ENCODE data around the gene KCNG2. TPM values are rescaled to one million over a fixed set of nuclear protein-coding genes. Genes with fewer than 3 reads are reported as not detected.

KCNG2 gene
- total and polyA plus RNA-seq, 2 of the 8 experiments (the other 6 are each of a cell fraction or from before 2014, with no cell fraction given) = 0.19 to 0.74 TPM

GRCh38 chr18:79755496-79756142, 42.1 kb upstream of the KCNG2 start:
- Histone ChIP-seq H3K4me3 (ENCODE audit: extremely low read depth in 1 of 4, insufficient read depth in 2 of 4, low read depth in 3 of 4, low read length in 4 of 4) (no peak overlapping the region), H3K4ac (replicated peaks; ENCODE audit: insufficient read length, low read depth, low read length) (no peak overlapping the region), H3K9me3 (ENCODE audit: insufficient read depth in 2 of 2, low read depth in 1 of 2, low read length in 1 of 2) (no peaks in the 10 kb centered on the region), H2BK120ac (replicated peaks; ENCODE audit: low read depth, low read length) (no peak overlapping the region), H3K14ac (ENCODE audit: insufficient read length) (no peak overlapping the region), H3K56ac (replicated peaks; ENCODE audit: insufficient read length, low read depth, low read length) (no peak overlapping the region), H3K23me2 (ENCODE audit: low read depth, low read length) (no peaks in the 10 kb centered on the region), H2AFZ (ENCODE audit: low read length) (no peak overlapping the region), H4K91ac (replicated peaks; ENCODE audit: insufficient read length, low read length) (no peak overlapping the region), H3K27ac (ENCODE audit: low read depth, low read length) (no peak overlapping the region), H2BK15ac (ENCODE audit: low read length) (no peak overlapping the region), H3K79me2 (ENCODE audit: control insufficient read depth in 1 of 2, insufficient read depth in 2 of 2, low read length in 2 of 2) (no peaks in the 10 kb centered on the region), H3K9ac (replicated peaks in 1 of 4; ENCODE audit: extremely low read depth in 1 of 4, low read depth in 3 of 4, low read length in 3 of 4) (no peak overlapping the region), H2BK20ac (ENCODE audit: low read length) (no peak overlapping the region), H3K79me1 (ENCODE audit: low read depth, low read length) (no peaks in the 10 kb centered on the region), H2AK5ac (ENCODE audit: low read depth, low read length) (no peak overlapping the region), H3K27me3 (replicated peaks in 1 of 4; ENCODE audit: control insufficient read depth in 3 of 4, extremely low read depth in 1 of 4, insufficient read depth in 3 of 4, low read length in 3 of 4) (no peaks in the 10 kb centered on the region), H4K5ac (ENCODE audit: insufficient read length, low read depth, low read length) (no peak overlapping the region), H3K23ac (ENCODE audit: insufficient read length) (no peak overlapping the region), H2BK12ac (ENCODE audit: low read depth, low read length) (no peak overlapping the region), H2BK5ac (ENCODE audit: low read depth, low read length) (no peak overlapping the region), H3K4me2 (ENCODE audit: insufficient read depth in 1 of 2, low read depth in 2 of 2, low read length in 2 of 2) (no peak overlapping the region), H3K18ac (ENCODE audit: extremely low read depth, low read length) (no peak overlapping the region), H4K20me1 (replicated peaks in 1 of 2; ENCODE audit: control insufficient read depth in 1 of 2, insufficient read depth in 2 of 2, low read length in 2 of 2) (peaks cover 2 to 5% of the 10 kb centered on the region in 2 experiments), H3K4me1 (replicated peaks in 1 of 4; ENCODE audit: control insufficient read depth in 3 of 4, insufficient read depth in 4 of 4, low read length in 3 of 4) (no peaks in the 10 kb centered on the region), H4K8ac (ENCODE audit: extremely low read depth, insufficient read depth, low read length) (no peak overlapping the region), H3K36me3 (ENCODE audit: control insufficient read depth in 2 of 4, insufficient read depth in 4 of 4, low read length in 3 of 4) (peaks cover 4 to 18% (median 10%) of the 10 kb centered on the region in 4 experiments; a peak in 6 of 8 replicates)
- WGBS, 2 experiments (ENCODE audit: extremely low coverage in 1 of 2, insufficient coverage in 1 of 2, insufficient read length in 1 of 2, insufficient replicate concordance in 2 of 2, low coverage in 1 of 2, low lambda C conversion rate in 2 of 2, missing lambda C conversion rate in 1 of 2) = 91% methylated on average over 17 of the region's 31 CpGs; no CpG with 5 or more reads in 1 of the 2 experiments
- DNase-seq (ENCODE audit: low read depth in 1 of 2, low spot score in 2 of 2) (no peak), FAIRE-seq (no peak)
- TF ChIP-seq SIN3A (conservative IDR thresholded peaks at IDR 0.05 in 1 of 2, IDR thresholded peaks at IDR 0.05 in 1 of 2; ENCODE audit: low read depth in 1 of 2, low read length in 2 of 2) = no peak
- TF ChIP-seq BACH1 (IDR thresholded peaks at IDR 0.05; ENCODE audit: low read length) = no peak
- TF ChIP-seq MAFK (IDR thresholded peaks at IDR 0.05; ENCODE audit: low read depth, low read length) = no peak
- ChIA-PET CTCF (ENCODE audit: partially characterized antibody) (no interaction called here), POLR2A (ENCODE audit: partially characterized antibody) (no interaction called here)

Data from H1 (cell line).